Measurements from ENCODE around the gene LMX1A.

LMX1A gene

DNA sequence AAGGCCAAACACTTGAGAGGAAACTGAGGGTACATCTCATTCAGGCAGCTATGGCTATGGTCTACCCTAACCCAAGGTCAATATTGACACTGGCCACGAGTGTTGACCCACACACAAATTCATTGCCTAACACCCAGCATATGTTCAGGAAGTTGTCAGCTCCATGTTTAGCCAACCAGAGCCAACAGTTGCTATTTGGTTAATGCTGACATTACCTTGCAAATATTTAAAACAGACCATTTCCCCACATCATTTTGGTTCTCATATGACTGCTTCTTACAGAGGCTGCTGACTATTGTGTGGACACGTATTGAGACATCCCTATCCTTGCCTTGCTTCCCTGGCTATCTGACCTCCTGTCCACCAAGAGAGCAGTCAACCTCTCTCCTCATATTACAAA, 97.3 kb downstream of the LMX1A start:
- no peak for DNase-seq

DNA sequence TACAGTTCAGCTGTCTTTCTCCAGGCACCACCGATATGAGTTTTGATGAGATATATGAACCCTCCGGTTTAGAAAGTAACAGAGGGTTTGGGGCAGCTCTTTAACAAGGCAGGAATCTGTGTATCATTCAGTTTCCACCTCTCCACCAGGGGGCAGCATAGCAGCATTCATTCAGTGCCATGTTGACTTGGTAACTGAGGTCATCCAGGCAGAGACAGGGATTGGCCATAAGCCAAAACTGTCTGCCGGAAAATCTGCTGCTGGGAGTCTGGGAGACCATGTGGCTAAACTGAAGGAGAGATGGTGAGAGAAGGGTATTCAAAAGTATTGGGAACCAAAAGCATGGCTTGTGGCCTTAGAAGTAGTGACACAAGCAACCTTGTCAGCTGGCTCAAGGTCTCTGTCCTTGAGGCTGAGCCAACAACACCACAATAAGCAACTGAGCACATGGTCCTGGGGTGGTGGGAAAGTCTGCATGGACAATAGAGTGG, 98.5 kb downstream of the LMX1A start:
- DNase-seq = peak in 1 of 2 experiments; percentile 24

DNA sequence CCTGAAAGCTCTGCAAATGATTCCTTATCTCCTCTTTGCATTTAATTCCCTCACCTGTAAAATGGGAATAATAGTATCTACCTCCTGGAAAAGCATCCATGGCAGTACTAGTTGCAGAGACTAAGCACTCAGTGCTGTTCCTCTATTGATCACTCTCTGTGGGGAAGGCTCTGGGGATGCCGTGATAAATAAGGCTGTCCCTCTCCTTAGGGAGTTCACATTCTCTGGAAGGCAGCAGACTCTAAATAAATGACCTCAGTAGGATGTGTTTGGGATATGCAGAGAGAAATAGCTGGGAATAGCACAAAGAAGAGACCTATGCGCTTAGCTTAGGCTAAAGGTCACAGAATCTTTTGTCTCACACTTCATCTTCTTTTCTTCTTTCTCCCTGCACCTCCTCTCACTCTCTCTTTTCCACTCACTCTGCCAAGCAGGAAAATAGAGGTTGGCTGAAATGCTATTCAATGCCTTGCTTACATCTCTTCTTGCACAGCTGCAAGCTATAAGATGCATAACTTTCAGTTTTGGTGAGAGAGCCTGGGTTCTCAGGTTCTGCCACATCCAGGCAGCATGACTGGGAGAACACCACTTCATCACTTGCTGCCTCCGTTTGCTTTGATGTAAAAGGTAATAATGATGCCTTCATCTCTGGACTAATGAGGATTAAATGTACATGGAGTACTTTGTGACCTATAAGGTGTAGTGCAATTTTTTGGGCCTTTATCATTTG, 101.5 kb downstream of the LMX1A start:
- DNase-seq = no peak

DNA sequence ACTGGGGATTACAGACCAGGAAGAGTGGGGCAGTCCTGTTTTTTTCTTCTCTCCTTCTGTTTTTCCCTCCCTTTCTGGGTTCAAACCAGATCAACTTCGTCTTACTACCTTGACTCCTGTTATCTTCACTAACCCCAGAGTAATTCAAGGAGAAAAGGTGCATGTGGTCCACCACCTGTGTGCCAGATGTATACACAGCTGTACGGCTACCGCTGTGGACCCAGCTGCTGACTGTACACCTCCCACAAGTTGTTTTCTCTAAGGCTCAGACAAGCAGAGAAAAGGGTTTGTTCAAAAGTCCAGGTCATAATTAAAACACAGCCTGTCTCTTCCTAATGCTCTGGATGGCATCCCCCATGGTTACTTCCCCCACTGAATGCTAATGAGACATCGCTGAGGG, 102.1 kb downstream of the LMX1A start:
- DNase-seq = no peak

DNA sequence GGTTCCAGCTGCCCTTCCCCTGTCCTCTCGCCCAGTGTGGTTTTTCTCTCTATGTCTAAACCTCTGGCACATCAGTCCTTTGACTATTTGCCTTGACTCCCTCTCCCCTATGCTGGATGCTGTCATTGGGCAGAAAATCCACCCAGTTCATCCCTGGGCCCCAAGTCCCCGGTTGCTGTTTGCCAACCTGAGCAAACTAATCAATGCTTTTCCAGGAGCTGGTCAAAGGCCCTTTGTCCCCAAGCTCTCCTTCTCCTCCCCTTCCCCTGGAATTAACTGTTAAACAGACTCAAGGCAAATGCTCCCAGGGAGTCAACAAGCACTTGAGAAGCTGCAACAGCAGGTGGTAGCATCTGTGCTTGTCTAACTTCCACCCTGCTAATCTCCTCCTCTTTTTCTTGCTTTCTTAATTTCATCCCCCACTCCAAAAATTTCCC, 102.7 kb downstream of the LMX1A start:
- no peak for DNase-seq

DNA sequence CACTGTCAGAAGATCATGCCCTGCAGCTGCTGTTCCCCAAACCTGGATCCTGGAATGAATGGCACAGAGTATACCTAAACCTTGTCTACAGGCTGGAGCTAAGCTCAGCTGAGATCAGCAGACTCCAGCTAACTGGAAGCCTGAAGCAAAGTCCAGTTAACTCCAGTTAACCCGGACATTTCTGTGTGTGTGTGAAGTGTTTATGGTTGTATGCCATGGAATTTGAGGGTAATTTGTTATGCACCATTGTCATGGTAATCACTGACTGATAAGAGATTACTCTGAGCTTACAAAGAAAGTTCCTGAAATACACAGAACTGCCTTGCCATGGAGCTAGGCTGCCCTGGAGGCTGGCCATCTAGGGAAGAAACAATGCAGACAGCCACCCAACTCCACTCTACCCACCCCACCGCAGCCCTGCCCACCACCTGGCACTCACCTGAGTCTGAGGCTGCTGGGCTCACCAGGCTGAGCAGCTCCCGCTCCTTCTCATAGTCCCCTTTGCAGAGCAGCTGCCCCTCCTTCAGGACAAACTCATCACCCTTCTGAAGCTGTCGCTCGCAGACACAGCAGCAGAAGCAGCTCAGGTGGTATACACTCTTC, 107.4 kb downstream of the LMX1A start:
- DNase-seq = no peak

DNA sequence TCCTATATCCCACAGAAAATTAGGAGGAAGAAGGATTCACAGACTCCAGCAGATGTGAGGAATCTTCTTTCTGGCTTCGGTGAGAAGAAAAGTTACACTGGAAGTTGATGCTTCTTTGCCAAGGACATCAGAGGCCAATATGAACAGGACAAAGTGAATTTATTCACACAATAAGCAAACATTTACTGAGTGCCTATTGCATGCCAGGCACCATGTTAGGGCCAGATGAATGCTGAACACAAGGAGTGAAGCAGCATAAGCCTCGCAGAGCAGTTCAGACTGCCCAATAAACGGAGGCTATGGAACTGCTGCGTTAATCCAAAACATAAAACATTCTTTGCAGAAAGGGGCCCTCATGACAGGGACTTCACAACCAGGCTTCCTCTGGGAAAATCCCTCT, 114.6 kb downstream of the LMX1A start:
- no peak for DNase-seq

DNA sequence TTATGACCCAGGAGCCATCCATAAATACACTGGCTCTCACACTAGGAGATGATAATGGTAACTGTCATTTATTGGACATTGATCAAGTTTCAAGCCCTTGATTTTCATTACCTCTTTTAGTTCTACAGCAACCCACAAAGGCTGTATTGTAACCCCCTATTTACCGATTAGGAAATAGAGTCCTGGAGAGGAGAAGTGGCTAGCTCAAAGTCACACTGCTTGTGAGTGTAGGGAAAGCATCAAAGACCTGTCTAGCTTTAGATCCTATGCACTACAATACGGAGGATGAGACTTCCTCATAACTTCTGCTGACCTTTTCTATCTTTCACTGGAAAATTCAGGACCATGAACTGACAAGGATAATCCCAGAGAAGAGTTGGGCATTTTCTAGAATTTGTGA, 115.2 kb downstream of the LMX1A start:
- no peak for DNase-seq

DNA sequence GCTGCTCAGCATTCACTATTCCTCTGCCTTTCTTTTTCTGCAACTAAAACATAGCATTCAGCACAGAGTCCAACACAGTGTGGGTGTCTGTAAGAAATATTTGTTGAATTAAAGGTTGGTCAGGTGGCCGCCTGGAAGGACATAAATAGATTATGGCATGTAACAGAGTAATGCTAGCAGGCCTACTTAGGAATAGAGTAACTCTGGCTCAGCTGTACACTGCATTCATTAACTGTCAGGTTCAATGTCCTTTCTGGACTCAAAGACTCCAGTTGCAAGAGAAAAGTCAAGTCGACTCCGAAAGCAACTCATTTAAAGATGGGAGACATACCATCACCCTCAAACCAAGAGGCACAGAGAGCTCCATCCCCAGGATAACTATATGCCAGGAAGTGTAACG, 116.0 kb downstream of the LMX1A start:
- no peak for DNase-seq

DNA sequence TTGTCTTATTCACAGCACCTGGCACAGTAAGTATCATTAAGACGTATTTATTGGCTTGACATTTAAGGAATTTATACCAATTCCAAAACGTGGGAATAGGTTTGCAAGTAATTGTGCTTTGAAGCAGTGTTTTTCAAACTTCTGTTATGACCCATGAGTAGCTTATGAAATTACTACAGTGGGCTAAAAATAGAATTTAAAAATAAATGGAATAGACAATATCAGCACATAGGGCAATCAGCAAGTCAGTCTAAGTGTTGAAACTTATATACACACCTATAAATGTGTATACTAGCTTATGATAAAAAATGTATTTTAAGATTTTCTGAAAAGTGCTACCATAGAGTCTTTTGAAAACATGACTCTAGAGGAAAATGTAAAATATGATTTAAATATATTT, 116.6 kb downstream of the LMX1A start:
- DNase-seq = no peak

DNA sequence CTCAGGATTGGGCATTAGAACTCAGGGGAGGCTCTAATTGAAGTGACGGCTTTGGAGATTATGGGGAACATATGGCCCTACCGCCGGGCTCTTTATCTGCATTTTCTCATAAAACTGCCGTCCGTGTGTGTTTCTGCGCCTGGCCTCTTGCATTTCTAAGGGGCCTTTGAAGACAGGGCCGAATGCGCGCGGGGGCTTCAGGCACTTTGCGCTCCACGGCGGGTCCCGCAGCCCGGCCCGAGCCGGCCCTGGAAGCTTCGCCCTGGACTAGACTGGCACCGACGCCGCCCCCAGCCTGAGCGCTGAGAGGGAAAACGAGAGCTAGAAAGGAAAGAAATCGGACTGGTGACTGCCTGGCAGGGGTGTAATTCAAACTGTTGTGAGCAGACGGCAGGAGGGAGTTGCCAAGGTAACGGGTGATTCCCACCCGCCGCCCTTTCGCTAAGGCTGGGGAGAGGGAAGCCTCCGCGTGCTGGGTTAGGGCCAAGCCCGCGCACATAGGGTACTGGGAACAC, 120.7 kb downstream of the LMX1A start:
- DNase-seq = no peak

DNA sequence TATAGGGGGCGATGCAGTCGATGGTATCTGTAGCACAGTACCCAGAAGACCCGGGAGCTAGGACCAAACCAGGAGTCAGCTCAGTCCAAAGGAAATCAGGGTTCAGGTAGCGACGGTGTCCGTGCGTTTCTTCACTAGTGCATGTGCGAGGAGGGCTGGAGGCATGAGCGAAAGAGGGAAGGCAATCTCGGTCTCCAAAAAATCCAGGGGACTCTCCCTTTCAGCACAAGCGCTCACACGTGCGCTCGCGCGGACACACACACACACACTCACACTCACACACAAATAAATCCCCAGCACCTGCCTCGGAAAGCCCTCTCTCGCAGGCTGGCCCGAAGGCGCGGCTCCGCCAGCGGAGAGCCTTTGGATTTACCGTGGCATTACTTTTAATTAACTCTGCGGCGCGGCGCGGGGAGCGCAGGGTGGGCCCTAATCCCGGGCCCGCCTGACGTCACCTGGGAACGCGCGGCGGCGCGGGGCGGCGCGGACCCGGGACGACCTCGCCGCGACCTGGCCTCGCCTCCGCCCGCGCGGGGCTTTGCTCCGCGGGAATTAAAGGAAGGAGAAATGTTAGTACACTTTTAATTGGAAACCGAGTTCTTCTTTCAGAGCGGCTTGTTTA, 121.2 kb downstream of the LMX1A start:
- no peak for DNase-seq

DNA sequence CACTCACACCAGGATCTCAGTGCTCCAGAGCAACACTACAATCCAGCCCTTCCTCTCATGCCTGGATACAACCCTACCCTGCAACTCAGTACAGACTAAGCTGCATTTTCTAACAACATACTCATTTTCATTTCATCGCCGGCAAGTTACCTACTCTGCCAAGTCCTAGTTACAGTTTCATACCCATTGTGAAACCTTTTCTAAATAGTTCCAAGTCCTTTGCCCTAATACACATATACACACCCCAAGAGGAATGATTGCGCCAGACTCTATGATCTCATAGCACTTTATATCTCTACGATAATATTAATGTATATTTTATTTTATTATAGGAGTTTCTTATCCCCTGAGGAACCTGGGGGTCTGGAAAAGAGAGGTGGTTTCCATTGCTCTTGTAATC, 122.4 kb downstream of the LMX1A start:
- no peak for DNase-seq

DNA sequence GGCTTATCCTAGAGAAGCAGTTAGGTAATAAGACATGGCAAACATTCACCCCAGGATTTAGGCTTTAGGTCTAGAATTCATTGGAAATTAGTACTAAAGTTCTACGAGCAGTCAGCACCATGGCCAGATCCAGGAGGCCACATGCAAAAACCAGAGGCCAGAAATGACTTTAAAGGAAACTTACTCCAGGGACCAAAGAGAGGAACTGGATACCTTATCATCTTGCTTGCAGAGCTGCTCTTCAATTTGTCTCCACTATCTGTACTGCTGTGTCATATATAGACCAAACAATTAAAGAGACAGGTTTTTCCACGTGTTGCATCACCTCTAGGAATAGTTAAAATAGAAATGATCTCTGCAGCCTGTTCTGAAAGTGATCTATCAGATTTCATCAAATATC, 127.8 kb downstream of the LMX1A start:
- DNase-seq = no peak

DNA sequence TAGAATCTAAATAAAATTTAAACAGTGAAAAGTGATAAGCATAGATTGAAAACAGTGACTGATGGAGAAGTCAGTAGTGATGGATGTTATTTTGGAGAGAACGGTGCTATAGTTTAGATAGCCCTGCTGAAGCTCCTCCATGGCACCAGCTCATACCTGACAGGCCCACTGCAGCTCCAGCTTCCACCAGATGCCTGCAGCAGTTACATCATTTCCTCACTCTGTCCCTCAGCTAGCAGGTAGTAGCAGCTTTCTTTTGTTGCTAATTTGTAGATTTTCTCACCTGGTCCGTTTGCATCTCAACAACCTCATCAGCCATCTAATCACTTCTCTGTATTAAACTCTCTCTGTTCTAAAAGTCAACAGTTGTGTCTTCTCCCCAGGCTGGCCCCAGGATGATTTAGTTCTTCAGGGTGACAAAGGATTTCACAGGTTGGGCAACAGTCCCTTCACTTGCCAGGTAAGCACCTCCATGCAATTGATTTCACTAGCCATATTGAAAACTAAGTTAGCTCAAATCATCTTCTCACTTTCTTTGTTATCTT, 128.3 kb downstream of the LMX1A start:
- DNase-seq = no peak

DNA sequence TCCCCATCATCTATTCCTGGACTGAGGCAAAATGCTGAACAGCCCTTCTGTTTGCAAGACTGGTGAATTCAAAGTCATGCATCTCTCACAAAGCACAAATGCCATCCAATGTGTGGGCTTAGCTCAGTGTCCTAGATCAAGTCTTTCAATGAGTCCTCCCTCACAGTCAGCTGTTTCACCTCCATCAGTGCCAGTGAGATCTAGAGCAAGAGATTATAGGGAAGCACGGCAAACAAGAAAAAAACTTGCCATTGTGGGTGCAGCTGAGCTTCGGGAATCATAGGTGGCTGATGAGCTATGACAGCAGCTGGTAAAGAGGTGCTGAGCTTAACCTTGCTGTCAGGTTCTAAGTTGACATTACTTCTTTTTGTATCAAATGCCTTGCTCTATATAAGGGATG, 130.2 kb downstream of the LMX1A start:
- no peak for DNase-seq

DNA sequence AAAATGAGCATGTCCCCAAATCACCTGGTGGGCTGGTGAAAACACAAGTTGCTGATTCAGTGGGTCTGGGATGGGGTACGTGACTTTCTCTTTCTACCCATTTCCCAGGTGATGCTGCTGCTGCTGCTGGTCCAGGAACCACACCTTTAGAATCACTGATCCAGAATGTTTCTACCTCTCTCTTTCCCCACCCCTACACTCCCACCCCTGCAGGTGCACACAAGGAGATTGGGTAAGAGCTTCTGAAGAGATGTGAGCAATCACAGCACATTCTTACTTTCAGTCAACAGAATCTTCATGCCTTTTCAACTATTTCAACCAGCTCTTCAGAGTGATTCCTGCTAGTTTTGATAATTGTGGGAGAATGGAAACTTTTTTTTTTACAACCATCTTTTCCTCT, 130.9 kb downstream of the LMX1A start:
- DNase-seq = no peak

DNA sequence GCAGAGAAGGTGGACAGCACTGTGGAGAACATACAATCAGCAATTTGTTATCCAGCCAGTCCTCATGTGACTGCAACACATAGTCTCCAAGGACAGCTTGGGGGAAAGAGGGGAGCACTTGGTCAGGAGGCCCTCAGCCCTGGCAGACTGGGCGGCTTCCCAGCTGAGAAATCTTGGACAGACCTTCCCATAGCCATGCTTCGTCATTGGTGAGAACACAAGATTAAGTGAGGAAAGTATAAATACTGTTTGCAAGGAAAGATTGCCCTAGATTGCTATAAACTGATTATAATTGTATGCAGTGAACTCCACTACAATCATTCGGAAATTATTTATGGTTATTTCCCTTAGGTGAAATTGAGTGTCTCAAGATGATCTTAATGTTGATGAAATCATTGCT, 131.5 kb downstream of the LMX1A start:
- no peak for DNase-seq

DNA sequence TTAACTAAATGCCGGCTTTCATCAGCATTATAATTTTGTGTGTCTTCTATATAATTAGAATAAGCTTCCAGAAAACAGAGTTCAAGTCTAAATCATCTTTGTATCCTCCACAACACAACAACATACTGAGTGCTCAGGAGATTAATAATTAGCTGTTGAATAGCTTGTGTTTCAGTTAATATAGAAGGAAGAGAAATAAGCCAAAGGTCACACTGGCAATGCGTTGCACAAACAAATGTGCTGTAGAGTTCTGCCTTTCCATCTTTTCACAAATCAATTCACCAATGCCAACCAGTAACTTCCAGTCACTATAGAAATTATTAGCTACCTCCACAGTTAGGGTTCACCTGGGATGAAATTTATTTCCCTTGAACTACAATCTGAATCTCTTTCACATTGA, 132.0 kb downstream of the LMX1A start:
- no peak for DNase-seq

DNA sequence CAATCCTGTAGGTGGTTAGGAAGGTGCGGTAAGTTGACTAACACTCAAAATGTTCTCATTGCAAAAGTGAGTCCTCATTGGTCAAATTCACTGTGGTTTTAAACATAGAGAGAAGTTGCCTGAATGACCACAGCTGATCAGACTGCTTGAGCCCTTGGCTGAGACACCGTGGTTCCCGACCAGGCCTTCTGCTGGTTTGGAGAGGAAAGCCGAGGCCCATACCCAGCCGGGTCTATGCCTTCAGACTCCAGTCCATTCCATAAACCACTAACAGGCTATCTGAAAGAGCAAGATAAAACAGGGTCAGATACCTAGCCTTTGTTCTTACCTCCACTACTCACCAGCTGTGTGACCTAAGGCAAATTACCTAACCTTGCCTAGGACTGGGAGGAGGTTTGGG, 133.9 kb downstream of the LMX1A start:
- DNase-seq = no peak

DNA sequence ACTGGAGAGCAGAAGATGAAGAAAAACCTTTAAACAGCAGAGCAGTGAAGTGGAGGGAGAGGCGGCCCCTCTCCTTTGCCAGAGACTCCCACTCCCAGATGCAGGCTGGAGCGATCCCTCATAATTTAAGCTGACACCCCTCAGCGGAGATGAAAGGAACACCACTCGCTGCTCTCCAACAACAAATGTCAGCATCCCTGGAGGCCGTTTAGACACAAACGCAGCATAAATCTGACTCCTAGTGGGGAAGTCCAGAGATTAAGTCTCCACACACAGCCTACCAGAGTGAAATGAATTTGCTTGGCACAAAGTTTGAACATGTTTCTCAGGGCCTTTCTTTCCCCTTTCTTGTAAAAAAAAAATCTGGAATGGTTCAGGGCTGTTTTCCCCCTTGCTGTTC, 137.8 kb downstream of the LMX1A start:
- no peak for DNase-seq

DNA sequence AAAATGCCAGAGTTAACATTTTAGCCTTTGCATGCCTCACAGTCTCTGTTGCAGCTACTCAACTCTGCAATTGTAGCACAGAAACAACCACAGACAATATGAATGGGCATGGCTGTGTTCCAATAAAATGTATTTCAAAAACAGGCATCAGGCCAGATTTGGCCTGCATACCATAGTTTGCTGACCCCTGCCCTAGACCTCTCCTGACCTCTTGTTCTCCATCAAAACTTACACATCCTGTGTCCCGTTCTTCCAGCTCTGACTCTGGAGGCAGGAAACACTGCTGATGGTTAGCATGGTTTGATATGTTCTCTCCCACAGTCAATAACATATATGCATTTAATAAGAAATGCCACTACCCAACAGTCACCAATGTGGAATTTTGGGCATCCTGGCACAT, 138.6 kb downstream of the LMX1A start:
- no peak for DNase-seq

DNA sequence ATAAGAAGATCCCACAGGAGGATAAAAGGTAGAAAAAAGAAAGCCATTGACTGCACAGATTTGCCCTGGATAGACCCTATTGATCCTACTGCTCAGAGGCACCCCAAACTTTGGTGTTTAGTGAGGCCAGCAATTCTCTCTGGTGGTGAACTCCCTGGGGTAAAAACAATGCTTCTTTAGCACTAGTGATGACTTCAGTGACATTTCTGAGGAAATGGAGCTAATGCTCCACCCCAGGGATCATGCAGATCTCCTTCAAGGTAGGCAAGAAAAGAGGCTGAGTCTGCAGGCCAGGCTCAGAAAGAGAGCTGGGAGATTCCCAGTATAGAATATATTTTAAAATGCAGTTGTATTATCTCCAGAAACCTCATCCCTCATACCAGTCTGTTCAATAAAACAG, 140.3 kb downstream of the LMX1A start:
- no peak for DNase-seq

DNA sequence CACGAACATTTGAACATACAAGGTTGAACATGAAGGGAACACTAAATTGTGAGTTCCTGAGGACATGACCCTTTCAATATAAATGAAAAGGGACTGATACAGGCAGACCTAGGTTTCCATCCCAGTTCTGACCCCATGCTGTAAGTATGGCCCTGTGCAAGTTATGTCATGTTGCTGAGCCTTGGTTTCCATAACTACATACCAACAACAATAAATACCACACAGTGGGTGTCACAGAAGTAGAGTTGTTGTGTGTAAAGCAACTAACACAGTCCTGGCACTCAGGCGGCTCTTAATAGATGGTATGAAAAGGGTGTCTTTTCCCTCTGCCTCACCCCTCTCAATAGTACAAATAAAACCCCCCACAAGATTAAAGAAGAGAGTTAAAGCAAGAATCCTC, 140.8 kb downstream of the LMX1A start:
- DNase-seq = no peak

All from AML-193 (cell line).